PC-9 (cell line): ENCODE measurements around the gene NRK. TPM values are rescaled to one million over a fixed set of nuclear protein-coding genes. Genes with fewer than 3 reads are reported as not detected.

Experiments
- BruUV-seq: library from RNA; stranded (reverse); fragments of 400-500 nt; replicated peaks from 2 replicates; lab custom pipeline; 2021; lab: Mats Ljungman, UMichigan
- CTCF ChIA-PET: fragments of 300-600 bp; sonication (Branson Sonifier 250); formaldehyde crosslinking; loops from one replicate; lab custom pipeline; 2022; ENCODE audit warnings: antibody characterized with exemption; lab: Charles Lee
- POLR2A ChIA-PET: fragments of 300-600 bp; sonication (Branson Sonifier 250); formaldehyde crosslinking; loops from one replicate; lab custom pipeline; 2022; ENCODE audit warnings: antibody characterized with exemption; ENCODE audit not compliant: unreplicated experiment; lab: Charles Lee
- DNase-seq, 2 experiments: peaks; one replicate each; pipeline versions ENCODE4 v3.0.0 to v3.0.0-alpha.2; 2015 to 2022; ENCODE audit warnings: mixed read lengths in 1 of 2
- H2AFZ ChIP-seq: fragments of 200-600 bp; sonication (generic); 2 replicates; pipeline ENCODE4 v1.8.1; 2017; ENCODE audit warnings: antibody characterized with exemption
- H3F3A ChIP-seq: fragments of 200-600 bp; sonication (generic); 2 replicates; pipeline ENCODE4 v1.8.1; 2017; ENCODE audit warnings: antibody characterized with exemption, mild to moderate bottlenecking, low read depth; ENCODE audit not compliant: insufficient read depth
- H3K27ac ChIP-seq: fragments of 200-600 bp; sonication (generic); 2 replicates; pipeline ENCODE4 v1.6.1; 2016; ENCODE audit warnings: mixed run types
- H3K27me3 ChIP-seq: fragments of 200-600 bp; sonication (generic); 2 replicates; pipeline ENCODE4 v1.6.1; 2016; ENCODE audit warnings: low read depth, mixed run types; ENCODE audit not compliant: insufficient read depth
- H3K36me3 ChIP-seq: fragments of 200-600 bp; sonication (generic); 2 replicates; pipeline ENCODE4 v1.6.1; 2016; ENCODE audit warnings: low read depth, mixed run types
- H3K4me1 ChIP-seq: fragments of 200-600 bp; sonication (generic); replicated peaks from 2 replicates; pipeline ENCODE4 v1.6.1; 2016; ENCODE audit warnings: mixed run types; ENCODE audit not compliant: insufficient read depth
- H3K4me2 ChIP-seq: fragments of 200-600 bp; sonication (generic); 2 replicates; pipeline ENCODE4 v1.6.1; 2017; ENCODE audit warnings: mixed run types
- H3K4me3 ChIP-seq: fragments of 200-600 bp; sonication (generic); 2 replicates; pipeline ENCODE4 v1.6.1; 2016; ENCODE audit warnings: mixed run types
- H3K79me2 ChIP-seq: fragments of 200-600 bp; sonication (generic); 2 replicates; pipeline ENCODE4 v1.6.1; 2017; ENCODE audit warnings: low read depth, mixed run types
- H3K9me2 ChIP-seq: fragments of 200-600 bp; sonication (generic); 2 replicates; pipeline ENCODE4 v1.8.1; 2017; ENCODE audit warnings: mild to moderate bottlenecking; ENCODE audit not compliant: insufficient read depth
- H3K9me3 ChIP-seq: fragments of 200-600 bp; sonication (generic); 2 replicates; pipeline ENCODE4 v1.8.1; 2016; ENCODE audit warnings: low read depth; ENCODE audit not compliant: insufficient read depth
- H4K20me1 ChIP-seq: fragments of 200-600 bp; sonication (generic); 2 replicates; pipeline ENCODE4 v1.8.1; 2017; ENCODE audit not compliant: insufficient read depth
- CTCF ChIP-seq: fragments of 200-600 bp; sonication (generic); conservative IDR thresholded peaks from 2 replicates; pipeline ENCODE4 v1.6.1; 2017; ENCODE audit warnings: mixed run types, antibody characterized with exemption, mild to moderate bottlenecking, moderate library complexity
- EZH2 ChIP-seq: fragments of 200-600 bp; sonication (generic); IDR thresholded peaks from 2 replicates; pipeline ENCODE4 v1.8.0; 2017; ENCODE audit warnings: antibody characterized with exemption, low read depth
- intact Hi-C: fragments of 100-400 bp; cut with micrococcal nuclease; formaldehyde crosslinking; loops from one replicate; pipeline ENCODE4 v1.10.0; 2022; ENCODE audit not compliant: unreplicated experiment
- total RNA-seq: library from RNA; stranded (reverse); gene quantifications from 2 replicates; pipeline ENCODE4 v1.2.3, GENCODE V29; 2021

The NRK gene
- total RNA-seq, 1 experiment from 2014 or later, result 0.24 TPM

GRCh38 chrX:105865709-105866108, 43.4 kb downstream of the NRK start:
- TF ChIP-seq CTCF (no peak), EZH2 (no peak)
- intact Hi-C loops, result no loop called here

GRCh38 chrX:105869701-105870100, 47.4 kb downstream of the NRK start:
- intact Hi-C loops, result no loop called here
- CTCF ChIA-PET, result no interaction called here
- H3K27ac ChIP-seq, result no peak overlapping the region
- no peak overlapping the region for H2AFZ ChIP-seq
- H3K36me3 ChIP-seq, result no peaks in the 10 kb centered on the region
- BruUV-seq, result no TSS peak
- no peaks in the 10 kb centered on the region for H3K9me2 ChIP-seq
- H4K20me1 ChIP-seq, result no peaks in the 10 kb centered on the region
- H3K79me2 ChIP-seq, result no peaks in the 10 kb centered on the region
- no peaks in the 10 kb centered on the region for H3K9me3 ChIP-seq
- no peak overlapping the region for H3K4me2 ChIP-seq
- TF ChIP-seq EZH2 (no peak), CTCF (no peak)
- no peak for DNase-seq
- H3K27me3 ChIP-seq, result no peaks in the 10 kb centered on the region
- H3K4me3 ChIP-seq, result no peak overlapping the region
- no peaks in the 10 kb centered on the region for H3K4me1 ChIP-seq
- POLR2A ChIA-PET, result no interaction called here
- H3F3A ChIP-seq, result no peaks in the 10 kb centered on the region

More at GRCh38 chrX:105865709-105866108, 43.4 kb downstream of the NRK start:
- ChIA-PET POLR2A (no interaction called here), CTCF (no interaction called here)
- no peak overlapping the region for H3K4me2 ChIP-seq
- H2AFZ ChIP-seq, result no peak overlapping the region
- no peaks in the 10 kb centered on the region for H3F3A ChIP-seq
- H3K27ac ChIP-seq, result no peak overlapping the region
- H3K27me3 ChIP-seq, result no peaks in the 10 kb centered on the region
- H3K36me3 ChIP-seq, result no peaks in the 10 kb centered on the region
- no peaks in the 10 kb centered on the region for H3K79me2 ChIP-seq
- no peak overlapping the region for H3K4me3 ChIP-seq
- no peaks in the 10 kb centered on the region for H3K9me2 ChIP-seq
- peak in 1 of 2 experiments; percentile 2 for DNase-seq
- H3K4me1 ChIP-seq, result no peaks in the 10 kb centered on the region
- H3K9me3 ChIP-seq, result no peaks in the 10 kb centered on the region
- no TSS peak for BruUV-seq
- no peaks in the 10 kb centered on the region for H4K20me1 ChIP-seq

- no peak overlapping the region for H3K4me3 ChIP-seq
- H4K20me1 ChIP-seq, result no peaks in the 10 kb centered on the region
- no peak for TF ChIP-seq CTCF
- no peak for TF ChIP-seq EZH2
- no peak overlapping the region for H3K27ac ChIP-seq
- no peaks in the 10 kb centered on the region for H3K79me2 ChIP-seq
- no peaks in the 10 kb centered on the region for H3K9me3 ChIP-seq
- H2AFZ ChIP-seq, result no peak overlapping the region
- CTCF ChIA-PET, result no interaction called here
- POLR2A ChIA-PET, result interaction anchor here (0.5 kb wide), 1 partner anchor 439 kb away, joined by 3 read pairs; no protein-coding TSS in a partner anchor
- H3K27me3 ChIP-seq, result no peaks in the 10 kb centered on the region
- H3F3A ChIP-seq, result no peaks in the 10 kb centered on the region
- H3K4me1 ChIP-seq, result no peaks in the 10 kb centered on the region
- H3K9me2 ChIP-seq, result no peaks in the 10 kb centered on the region
- H3K4me2 ChIP-seq, result no peak overlapping the region
- no peaks in the 10 kb centered on the region for H3K36me3 ChIP-seq
- intact Hi-C loops, result no loop called here
- DNase-seq, result no peak
- BruUV-seq, result no TSS peak
Measured at GRCh38 chrX:105870445-105870844, 48.1 kb downstream of the NRK start.
